HCT116 (cell line): ENCODE results near the gene PAEP. TPM values are rescaled to one million over a fixed set of nuclear protein-coding genes. Genes with fewer than 3 reads are reported as not detected.

Experiments used
- ATAC-seq: fragments of 200-7000 bp; cut with Tn5 transposase; 2 replicates; pipeline ENCODE4 v1.9.1; 2020; ENCODE audit warnings: mild to moderate bottlenecking, moderate library complexity
- BruUV-seq: library from RNA; stranded (reverse); fragments of 400-500 nt; replicated peaks from 2 replicates; lab custom pipeline; 2021; lab: Mats Ljungman, UMichigan
- CTCF ChIA-PET: fragments of 300-600 bp; sonication (Branson Sonifier 250); formaldehyde crosslinking; loops from one replicate; lab custom pipeline; 2021; ENCODE audit warnings: antibody characterized with exemption; lab: Charles Lee
- POLR2A ChIA-PET: fragments of 300-600, 350-600 bp; sonication (Branson Sonifier 250); formaldehyde crosslinking; loops from one replicate; lab custom pipeline; 2021; ENCODE audit warnings: antibody characterized with exemption; lab: Charles Lee
- RAD21 ChIA-PET, 2 experiments: fragments of 300-600 bp; sonication (Branson Sonifier 250); formaldehyde crosslinking; loops; one replicate each; lab custom pipeline; 2023; ENCODE audit warnings: low total read pairs in 2 of 2; ENCODE audit not compliant: uncharacterized antibody in 2 of 2, unreplicated experiment in 2 of 2, low non-redundant PET in 1 of 2; lab: Charles Lee
- DNase-seq: peaks from one replicate; pipeline ENCODE4 v3.0.0-alpha.2; 2010; ENCODE audit warnings: low read depth, low spot score
- H2AFZ ChIP-seq: fragments of 200-600 bp; shearing (Covaris generic), sonication (generic); 2 replicates; pipeline ENCODE4 v1.6.1; 2017; ENCODE audit warnings: low read depth, mixed run types, mixed read lengths, antibody characterized with exemption, low read length; ENCODE audit not compliant: poor library complexity, severe bottlenecking
- H3K27ac ChIP-seq: 2 replicates; pipeline ENCODE4 v1.5.1; 2012; ENCODE audit warnings: low read depth, low read length
- H3K27me3 ChIP-seq: fragments of 200-600 bp; sonication (generic); 2 replicates; pipeline ENCODE4 v1.6.1; 2016; ENCODE audit warnings: mixed run types, low read length, mixed read lengths; ENCODE audit not compliant: insufficient read depth
- H3K36me3 ChIP-seq, 2 experiments: fragments of 200-500 bp in 1 of 2; fragments of 200-600 bp in 1 of 2; sonication (Bioruptor generic) in 1 of 2; sonication (generic) in 1 of 2; 2 replicates each; pipeline versions ENCODE4 v1.5.1 to v1.6.1; 2014 to 2016; ENCODE audit warnings: low read length in 2 of 2, inconsistent platforms in 1 of 2, mixed read lengths in 1 of 2, mixed run types in 1 of 2; ENCODE audit not compliant: insufficient read depth in 2 of 2, control insufficient read depth in 1 of 2
- H3K4me1 ChIP-seq, 2 experiments: fragments of 200-600 bp in 1 of 2; sonication (generic) in 1 of 2; 2 replicates each; pipeline versions ENCODE4 v1.5.1 to v1.6.1; 2012 to 2017; ENCODE audit warnings: low read length in 2 of 2, inconsistent platforms in 1 of 2, mild to moderate bottlenecking in 1 of 2, mixed read lengths in 1 of 2, mixed run types in 1 of 2, moderate library complexity in 1 of 2; ENCODE audit not compliant: insufficient read depth in 2 of 2, control insufficient read depth in 1 of 2
- H3K4me2 ChIP-seq: fragments of 200-600 bp; sonication (generic); 2 replicates; pipeline ENCODE4 v1.6.1; 2017; ENCODE audit warnings: mixed run types, low read length, mixed read lengths
- H3K4me3 ChIP-seq, 2 experiments: fragments of 200-600 bp in 1 of 2; sonication (generic) in 1 of 2; replicated peaks in 1 of 2; 2 replicates each; pipeline ENCODE4 v1.5.1; 2011 to 2016; ENCODE audit warnings: low read length in 2 of 2, control low read depth in 1 of 2, low read depth in 1 of 2, mild to moderate bottlenecking in 1 of 2, mixed read lengths in 1 of 2, mixed run types in 1 of 2
- H3K79me2 ChIP-seq: fragments of 200-600 bp; sonication (generic); 2 replicates; pipeline ENCODE4 v1.6.1; 2017; ENCODE audit warnings: mild to moderate bottlenecking, mixed run types, low read length, moderate library complexity, mixed read lengths; ENCODE audit not compliant: insufficient read depth
- H3K9ac ChIP-seq: fragments of 200-600 bp; sonication (generic); 2 replicates; pipeline ENCODE4 v1.6.1; 2016; ENCODE audit warnings: low read length, mixed read lengths
- H3K9me2 ChIP-seq: fragments of 200-600 bp; sonication (generic), shearing (Covaris generic); 2 replicates; pipeline ENCODE4 v1.6.1; 2017; ENCODE audit warnings: mixed run types, mild to moderate bottlenecking, moderate library complexity; ENCODE audit not compliant: insufficient read depth
- H3K9me3 ChIP-seq, 2 experiments: fragments of 200-500 bp in 1 of 2; fragments of 200-600 bp in 1 of 2; sonication (Bioruptor generic) in 1 of 2; sonication (generic) in 1 of 2; 2 replicates each; pipeline ENCODE4 v1.6.1; 2014 to 2017; ENCODE audit warnings: low read length in 2 of 2, mixed read lengths in 2 of 2, inconsistent platforms in 1 of 2, low read depth in 1 of 2, mild to moderate bottlenecking in 1 of 2, mixed run types in 1 of 2, moderate library complexity in 1 of 2; ENCODE audit not compliant: control insufficient read depth in 1 of 2, insufficient read depth in 1 of 2
- H4K20me1 ChIP-seq: fragments of 200-600 bp; sonication (generic), shearing (Covaris generic); 2 replicates; pipeline ENCODE4 v1.6.1; 2017; ENCODE audit warnings: mixed run types, mild to moderate bottlenecking, moderate library complexity; ENCODE audit not compliant: insufficient read depth
- ATF3 ChIP-seq: IDR thresholded peaks from 2 replicates; pipeline ENCODE4 v1.6.1; 2012
- CEBPB ChIP-seq: IDR thresholded peaks from 2 replicates; pipeline ENCODE4 v1.6.1; 2012; ENCODE audit warnings: low read depth
- EZH2 ChIP-seq: fragments of 200-600 bp; sonication (generic); IDR thresholded peaks from 2 replicates; pipeline ENCODE4 v1.6.1; 2017; ENCODE audit warnings: antibody characterized with exemption, mixed run types
- FOSL1 ChIP-seq: IDR thresholded peaks from 2 replicates; pipeline ENCODE4 v1.6.1; 2012; ENCODE audit warnings: low read depth
- JUND ChIP-seq: IDR thresholded peaks from 2 replicates; pipeline ENCODE4 v1.6.1; 2012
- POLR2A ChIP-seq: IDR thresholded peaks from 2 replicates; pipeline ENCODE4 v1.7.0; 2011; ENCODE audit warnings: borderline replicate concordance; ENCODE audit not compliant: insufficient read depth, insufficient read length; ENCODE audit errors: extremely low read depth
- POLR2AphosphoS5 ChIP-seq: IDR thresholded peaks from 2 replicates; pipeline ENCODE4 v1.6.1; 2011; ENCODE audit warnings: mild to moderate bottlenecking, low read depth, low read length, moderate library complexity
- RAD21 ChIP-seq: IDR thresholded peaks from 2 replicates; pipeline ENCODE4 v1.6.1; 2012; ENCODE audit warnings: low read depth, mild to moderate bottlenecking
- REST ChIP-seq: IDR thresholded peaks from 2 replicates; pipeline ENCODE4 v1.6.1; 2012; ENCODE audit warnings: low read depth
- TCF7L2 ChIP-seq: IDR thresholded peaks from 2 replicates; pipeline ENCODE4 v1.7.0; 2011; ENCODE audit warnings: borderline replicate concordance, inconsistent platforms; ENCODE audit not compliant: insufficient read depth, insufficient read length; ENCODE audit errors: extremely low read depth
- YY1 ChIP-seq: IDR thresholded peaks from 2 replicates; pipeline ENCODE4 v1.6.1; 2011; ENCODE audit warnings: low read length, low read depth, moderate library complexity, mild to moderate bottlenecking; ENCODE audit not compliant: insufficient replicate concordance; ENCODE audit errors: extremely low read depth
- ZBTB33 ChIP-seq: IDR thresholded peaks from 2 replicates; pipeline ENCODE4 v1.6.1; 2011; ENCODE audit warnings: mild to moderate bottlenecking, low read length, moderate library complexity; ENCODE audit not compliant: insufficient replicate concordance; ENCODE audit errors: extremely low read depth
- ZNF274 ChIP-seq: fragments of 200-500 bp; sonication (Bioruptor generic); IDR thresholded peaks from 2 replicates; pipeline ENCODE4 v1.6.1; 2014; ENCODE audit warnings: mild to moderate bottlenecking, low read depth, low read length, inconsistent platforms
- intact Hi-C: fragments of 100-400 bp; cut with micrococcal nuclease; formaldehyde crosslinking; loops from 2 replicates; pipeline ENCODE4 v1.10.0; 2022
- total RNA-seq: library from RNA; stranded (reverse); gene quantifications from one replicate; pipeline ENCODE4 v1.2.1, GENCODE V29; 2021; ENCODE audit not compliant: unreplicated experiment

Gene PAEP
- total RNA-seq, 1 experiment from 2014 or later = not detected

GRCh38 chr9:135579356-135579755 is 17.8 kb downstream of the PAEP start (continued):
- no peak for TF ChIP-seq EZH2

- Histone ChIP-seq H3K36me3 (no peaks in the 10 kb centered on the region), H3K27ac (no peak overlapping the region), H3K4me3 (no peak overlapping the region), H3K27me3 (peaks cover 6% of the 10 kb centered on the region; the same call in 1 of the 2 replicates), H3K9ac (no peak overlapping the region), H4K20me1 (no peaks in the 10 kb centered on the region), H3K9me2 (no peaks in the 10 kb centered on the region), H3K9me3 (no peaks in the 10 kb centered on the region), H2AFZ (no peak overlapping the region), H3K4me2 (no peak overlapping the region), H3K79me2 (no peaks in the 10 kb centered on the region), H3K4me1 (no peaks in the 10 kb centered on the region)
- intact Hi-C loops = no loop called here
- TF ChIP-seq JUND (no peak), ATF3 (no peak), POLR2AphosphoS5 (no peak), FOSL1 (no peak), CEBPB (no peak), ZBTB33 (no peak), POLR2A (no peak), REST (no peak), RAD21 (no peak), YY1 (no peak), ZNF274 (no peak), TCF7L2 (no peak)
- no peak for ATAC-seq
- RAD21 ChIA-PET = no interaction called here
- DNase-seq = no peak
- no TSS peak for BruUV-seq
- CTCF ChIA-PET = no interaction called here
- POLR2A ChIA-PET = no interaction called here
Observed at GRCh38 chr9:135579889-135580660, 18.5 kb downstream of the PAEP start.
